Mesendoderm (in vitro differentiated cells): Measurements from ENCODE around the gene PSMD11.

Experiments used
- DNase-seq: peaks from one replicate; pipeline ENCODE4 v3.0.0; 2013
- H2AK5ac ChIP-seq: 2 replicates; pipeline ENCODE4 v1.6.1; 2013; ENCODE audit warnings: low read length, inconsistent platforms
- H2BK120ac ChIP-seq: 2 replicates; pipeline ENCODE4 v1.6.1; 2013; ENCODE audit warnings: low read depth, mild to moderate bottlenecking, low read length, moderate library complexity, mixed read lengths
- H2BK15ac ChIP-seq: replicated peaks from 2 replicates; pipeline ENCODE4 v1.6.1; 2013; ENCODE audit warnings: low read depth, mild to moderate bottlenecking, moderate library complexity
- H2BK5ac ChIP-seq: 2 replicates; pipeline ENCODE4 v1.6.1; 2013; ENCODE audit warnings: low read length, inconsistent platforms
- H3K18ac ChIP-seq: 2 replicates; pipeline ENCODE4 v1.6.1; 2013; ENCODE audit warnings: mild to moderate bottlenecking, low read length, mixed read lengths
- H3K23ac ChIP-seq: one replicate; pipeline ENCODE4 v1.6.1; 2013; ENCODE audit warnings: low read length
- H3K27ac ChIP-seq: 2 replicates; pipeline ENCODE4 v1.5.1; 2013; ENCODE audit warnings: low read depth, mild to moderate bottlenecking, inconsistent platforms, low read length, moderate library complexity
- H3K27me3 ChIP-seq: 2 replicates; pipeline ENCODE4 v1.6.1; 2013; ENCODE audit warnings: low read length, control low read depth, mild to moderate bottlenecking, inconsistent platforms; ENCODE audit not compliant: insufficient read depth, poor library complexity
- H3K36me3 ChIP-seq: 2 replicates; pipeline ENCODE4 v1.6.1; 2013; ENCODE audit warnings: low read length, inconsistent platforms; ENCODE audit not compliant: control insufficient read depth, insufficient read depth
- H3K4ac ChIP-seq: one replicate; pipeline ENCODE4 v1.6.1; 2013; ENCODE audit warnings: low read depth, mild to moderate bottlenecking, low read length, moderate library complexity
- H3K4me1 ChIP-seq: 2 replicates; pipeline ENCODE4 v1.6.1; 2013; ENCODE audit warnings: low read depth, low read length, inconsistent platforms; ENCODE audit not compliant: control insufficient read depth
- H3K4me2 ChIP-seq: 2 replicates; pipeline ENCODE4 v1.6.1; 2013; ENCODE audit warnings: low read length
- H3K4me3 ChIP-seq: 2 replicates; pipeline ENCODE4 v1.5.1; 2013; ENCODE audit warnings: mild to moderate bottlenecking, low read length
- H3K56ac ChIP-seq: one replicate; pipeline ENCODE4 v1.6.1; 2013; ENCODE audit warnings: low read length
- H3K79me1 ChIP-seq: 2 replicates; pipeline ENCODE4 v1.6.1; 2013; ENCODE audit warnings: low read length, inconsistent platforms
- H3K79me2 ChIP-seq: 2 replicates; pipeline ENCODE4 v1.6.1; 2013; ENCODE audit warnings: mild to moderate bottlenecking, low read length; ENCODE audit not compliant: control insufficient read depth, insufficient read depth
- H3K9ac ChIP-seq: 2 replicates; pipeline ENCODE4 v1.6.1; 2013; ENCODE audit warnings: low read length, inconsistent platforms
- H4K5ac ChIP-seq: one replicate; pipeline ENCODE4 v1.6.1; 2013; ENCODE audit warnings: low read length
- H4K8ac ChIP-seq: one replicate; pipeline ENCODE4 v1.6.1; 2013; ENCODE audit warnings: low read depth, mild to moderate bottlenecking, control low read depth, low read length, moderate library complexity
- WGBS: extraction: QIAGEN DNeasy Blood & Tissue Kit; methylation state at CpG from one replicate; pipeline ENCODE4 v1.1.7; 2013; ENCODE audit warnings: low lambda C conversion rate, missing lambda C conversion rate; ENCODE audit not compliant: insufficient coverage; ENCODE audit errors: extremely low coverage; 5-methylcytosine and 5-hydroxymethylcytosine counted together

Gene PSMD11

DNA sequence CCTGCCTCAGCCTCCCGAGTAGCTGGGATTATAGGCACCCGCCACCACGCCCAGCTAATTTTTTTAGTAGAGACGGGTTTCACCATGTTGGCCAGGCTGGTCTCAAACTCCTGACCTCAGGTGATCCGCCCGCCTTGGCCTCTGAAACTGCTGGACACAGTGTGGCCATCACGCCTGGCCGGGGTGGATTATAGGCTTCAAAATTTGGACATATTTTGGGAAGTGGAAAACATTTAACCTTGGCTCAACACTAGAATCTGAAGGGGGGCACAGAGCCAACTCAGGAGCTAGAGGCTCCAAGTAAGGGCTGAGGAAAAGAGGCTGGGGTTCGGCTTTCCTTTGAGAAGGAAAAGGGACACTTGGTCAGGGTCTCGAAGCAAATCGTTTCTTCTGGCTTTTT, 40.3 kb downstream of the PSMD11 start:
- WGBS = no CpG with 5 or more reads among the region's 11 CpGs
- no peak overlapping the region for H3K4ac ChIP-seq

DNA sequence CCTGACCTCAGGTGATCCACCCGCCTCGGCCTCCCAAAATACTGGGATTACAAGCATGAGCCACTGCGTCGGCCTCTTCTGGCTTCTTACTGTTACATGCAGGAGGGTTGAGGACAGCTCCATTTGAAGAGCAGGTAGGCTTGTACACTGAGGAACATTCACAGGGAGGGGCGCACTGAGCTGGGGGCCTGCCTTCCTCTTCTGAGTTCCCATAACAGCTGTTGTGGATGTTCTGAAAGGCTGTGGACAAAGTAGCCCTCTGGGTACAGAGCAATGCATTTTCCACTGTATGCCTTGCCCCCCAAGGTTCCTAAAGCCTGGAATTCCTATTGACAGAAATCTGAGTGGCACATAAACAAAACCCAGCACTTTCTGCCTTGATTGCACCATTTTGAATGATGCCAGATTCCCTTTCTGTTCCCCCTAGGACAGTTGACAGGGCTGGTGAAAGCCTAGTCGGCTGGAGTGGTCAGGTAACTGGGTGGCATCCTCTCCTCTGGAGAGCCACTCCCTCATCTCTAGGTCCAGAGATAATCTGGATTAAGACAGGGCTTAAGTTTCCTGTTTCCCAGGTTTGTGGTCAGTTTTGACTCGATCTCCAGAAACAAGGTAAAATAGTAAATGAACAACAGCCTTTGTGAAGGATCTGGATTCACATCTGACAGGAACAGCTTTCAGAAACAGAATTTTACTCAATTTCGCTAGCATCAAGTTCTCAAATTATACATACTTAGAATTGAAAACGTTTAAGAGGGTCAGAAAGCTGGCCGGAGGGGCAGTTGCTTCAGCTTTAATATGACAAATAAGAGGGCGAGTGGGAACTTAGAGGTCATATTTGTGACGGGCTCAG, 41.2 kb downstream of the PSMD11 start:
- no peak overlapping the region for H3K4me2 ChIP-seq
- peak overlapping the region; percentile 80 for H3K9ac ChIP-seq
- H2BK120ac ChIP-seq = no peak overlapping the region
- no peak overlapping the region for H3K23ac ChIP-seq
- no peak overlapping the region for H2BK15ac ChIP-seq
- peaks cover 10% of the 10 kb centered on the region for H3K79me1 ChIP-seq
- peak overlapping the region; percentile 30 for H4K8ac ChIP-seq
- peaks cover 2% of the 10 kb centered on the region for H3K36me3 ChIP-seq
- H3K27me3 ChIP-seq = no peaks in the 10 kb centered on the region
- no peak overlapping the region for H2BK5ac ChIP-seq
- peak overlapping the region; percentile 15 for H3K18ac ChIP-seq
- no peak overlapping the region for H3K4me3 ChIP-seq
- DNase-seq = no peak
- peaks cover 19% of the 10 kb centered on the region for H3K4me1 ChIP-seq
- H3K56ac ChIP-seq = peak overlapping the region; percentile 88
- peak overlapping the region; percentile 19 for H2AK5ac ChIP-seq
- peak overlapping the region; percentile 61 for H4K5ac ChIP-seq
- H3K27ac ChIP-seq = no peak overlapping the region
- H3K4ac ChIP-seq = peak overlapping the region; percentile 39
- WGBS = no CpG with 5 or more reads among the region's 12 CpGs
- H3K79me2 ChIP-seq = peaks cover 5% of the 10 kb centered on the region

More for the DNA sequence above, 40.3 kb downstream of the PSMD11 start:
- Histone ChIP-seq H4K5ac (no peak overlapping the region), H3K27ac (no peak overlapping the region), H3K18ac (no peak overlapping the region), H3K27me3 (no peaks in the 10 kb centered on the region), H3K23ac (no peak overlapping the region), H2AK5ac (no peak overlapping the region), H2BK5ac (no peak overlapping the region), H4K8ac (no peak overlapping the region), H3K4me2 (no peak overlapping the region), H3K79me1 (peaks cover 7% of the 10 kb centered on the region), H3K36me3 (peaks cover 4% of the 10 kb centered on the region), H3K4me3 (no peak overlapping the region), H3K79me2 (peaks cover 5% of the 10 kb centered on the region), H3K56ac (no peak overlapping the region), H3K4me1 (peaks cover 19% of the 10 kb centered on the region), H2BK15ac (no peak overlapping the region), H2BK120ac (no peak overlapping the region), H3K9ac (no peak overlapping the region)
- no peak for DNase-seq

- DNase-seq = peak; percentile 87
- H3K4me1 ChIP-seq = peaks cover 19% of the 10 kb centered on the region
Measured at GRCh38 chr17:32486111-32486700, 41.9 kb downstream of the PSMD11 start.

DNA sequence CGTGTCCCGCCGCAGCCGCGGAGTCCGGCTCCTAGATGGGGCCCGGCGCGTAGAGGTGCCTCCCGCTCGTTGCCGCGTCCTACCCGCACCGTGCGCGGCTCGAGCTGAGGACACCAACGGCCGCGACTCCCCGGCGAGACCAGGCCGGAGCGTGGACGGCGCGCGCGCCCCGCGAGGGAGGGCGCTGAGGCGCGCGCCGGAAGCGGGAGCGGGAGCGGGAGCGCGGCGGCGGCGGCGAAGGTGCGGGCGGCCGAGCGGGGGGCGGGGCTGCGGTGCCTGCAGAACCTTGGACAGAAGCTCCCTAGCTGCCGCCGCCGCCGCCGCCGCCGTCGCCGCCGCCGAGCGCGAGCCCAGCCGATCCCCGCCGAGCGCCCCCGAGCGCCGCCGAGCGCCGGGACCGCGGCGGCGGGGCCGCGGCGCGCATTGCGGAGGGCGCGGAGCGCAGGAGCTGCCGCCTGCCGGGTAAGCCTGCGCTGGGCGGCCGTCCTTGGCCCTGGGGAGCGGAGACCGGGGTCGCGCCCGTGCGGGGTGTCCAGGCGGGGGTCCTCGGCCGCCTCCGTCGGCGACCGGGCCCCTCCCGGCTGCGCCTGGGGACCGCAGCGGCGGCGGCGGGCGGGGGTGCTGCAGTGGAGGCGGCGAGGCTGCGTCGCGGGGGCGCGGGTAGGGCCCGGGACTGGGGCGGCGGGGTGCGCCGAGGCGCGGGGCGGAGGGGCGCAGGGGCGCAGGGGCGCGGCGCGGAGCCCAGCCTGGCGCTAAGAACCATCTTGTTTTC, 42.6 kb downstream of the PSMD11 start, which contains the start of gene CDK5R1:
Gene CDK5R1, plus strand, starts transcription at position 293 of the 772 bp plus-strand sequence. CDS start 628 bp downstream, outside the sequence.
- no peak within 1 kb of the TSS for H2BK120ac ChIP-seq
- no peak within 1 kb of the TSS for H2BK5ac ChIP-seq
- H3K36me3 ChIP-seq = peaks cover 2% of the 10 kb centered on the region
- H3K27ac ChIP-seq = peak within 1 kb of the TSS; percentile 75
- H3K4me2 ChIP-seq = peak within 1 kb of the TSS; percentile 90
- H3K4me1 ChIP-seq = peaks cover 19% of the 10 kb centered on the region
- H3K4ac ChIP-seq = peak within 1 kb of the TSS; percentile 92
- peak within 1 kb of the TSS; percentile 91 for H3K18ac ChIP-seq
- DNase-seq = peak; percentile 84
- no CpG with 5 or more reads among the region's 135 CpGs for WGBS
- H3K79me2 ChIP-seq = peaks cover 5% of the 10 kb centered on the region
- peak within 1 kb of the TSS; percentile 54 for H3K4me3 ChIP-seq
- H2BK15ac ChIP-seq = no peak within 1 kb of the TSS
- H3K9ac ChIP-seq = peak within 1 kb of the TSS; percentile 80
- H3K79me1 ChIP-seq = peaks cover 10% of the 10 kb centered on the region
- peak within 1 kb of the TSS; percentile 83 for H3K23ac ChIP-seq
- peak within 1 kb of the TSS; percentile 92 for H3K56ac ChIP-seq
- H4K8ac ChIP-seq = peak within 1 kb of the TSS; percentile 30
- H3K27me3 ChIP-seq = no peaks in the 10 kb centered on the region
- peak within 1 kb of the TSS; percentile 61 for H4K5ac ChIP-seq
- H2AK5ac ChIP-seq = no peak within 1 kb of the TSS

More at GRCh38 chr17:32486111-32486700, 41.9 kb downstream of the PSMD11 start:
- Histone ChIP-seq H3K9ac (peak overlapping the region; percentile 80), H2AK5ac (no peak overlapping the region), H3K4me3 (no peak overlapping the region), H3K79me2 (peaks cover 5% of the 10 kb centered on the region), H2BK15ac (no peak overlapping the region), H4K5ac (peak overlapping the region; percentile 61), H2BK5ac (no peak overlapping the region), H3K27ac (peak overlapping the region; percentile 75), H3K4ac (peak overlapping the region; percentile 39), H3K56ac (peak overlapping the region; percentile 92), H4K8ac (peak overlapping the region; percentile 30), H3K4me2 (peak overlapping the region; percentile 48), H3K27me3 (no peaks in the 10 kb centered on the region), H3K18ac (peak overlapping the region; percentile 68), H3K23ac (peak overlapping the region; percentile 83), H2BK120ac (no peak overlapping the region), H3K36me3 (peaks cover 2% of the 10 kb centered on the region), H3K79me1 (peaks cover 10% of the 10 kb centered on the region)
- no CpG with 5 or more reads among the region's 72 CpGs for WGBS

DNA sequence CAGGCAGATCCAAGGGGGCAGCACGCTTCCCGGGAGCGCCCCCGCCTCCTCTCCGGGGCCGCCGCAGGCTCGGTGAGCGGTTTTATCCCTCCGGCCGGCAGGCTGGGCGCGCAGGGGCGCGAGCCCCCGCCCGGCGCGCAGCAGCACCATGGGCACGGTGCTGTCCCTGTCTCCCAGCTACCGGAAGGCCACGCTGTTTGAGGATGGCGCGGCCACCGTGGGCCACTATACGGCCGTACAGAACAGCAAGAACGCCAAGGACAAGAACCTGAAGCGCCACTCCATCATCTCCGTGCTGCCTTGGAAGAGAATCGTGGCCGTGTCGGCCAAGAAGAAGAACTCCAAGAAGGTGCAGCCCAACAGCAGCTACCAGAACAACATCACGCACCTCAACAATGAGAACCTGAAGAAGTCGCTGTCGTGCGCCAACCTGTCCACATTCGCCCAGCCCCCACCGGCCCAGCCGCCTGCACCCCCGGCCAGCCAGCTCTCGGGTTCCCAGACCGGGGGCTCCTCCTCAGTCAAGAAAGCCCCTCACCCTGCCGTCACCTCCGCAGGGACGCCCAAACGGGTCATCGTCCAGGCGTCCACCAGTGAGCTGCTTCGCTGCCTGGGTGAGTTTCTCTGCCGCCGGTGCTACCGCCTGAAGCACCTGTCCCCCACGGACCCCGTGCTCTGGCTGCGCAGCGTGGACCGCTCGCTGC, 43.3 kb downstream of the PSMD11 start:
- DNase-seq = peak; percentile 44
- Histone ChIP-seq H2BK15ac (no peak overlapping the region), H3K23ac (no peak overlapping the region), H4K8ac (no peak overlapping the region), H3K56ac (peak overlapping the region; percentile 64), H4K5ac (no peak overlapping the region), H3K36me3 (no peaks in the 10 kb centered on the region), H3K4ac (peak overlapping the region; percentile 92), H3K27me3 (no peaks in the 10 kb centered on the region), H3K4me3 (peak overlapping the region; percentile 12), H2BK5ac (no peak overlapping the region), H3K9ac (peak overlapping the region; percentile 70), H3K4me1 (peaks cover 19% of the 10 kb centered on the region), H3K27ac (peak overlapping the region; percentile 40), H3K79me1 (peaks cover 10% of the 10 kb centered on the region), H2BK120ac (no peak overlapping the region), H3K18ac (peak overlapping the region; percentile 91), H3K4me2 (peak overlapping the region; percentile 90), H2AK5ac (no peak overlapping the region), H3K79me2 (peaks cover 5% of the 10 kb centered on the region)
- WGBS = no CpG with 5 or more reads among the region's 59 CpGs
